Cerebellar nuclear complex (tissue), 1 donor: ENCODE data around the gene GFER.
A peak's percentile ranks its signal among the peaks of the same experiment; 100 is the strongest.
"Not testable (repeated sequence)": the region's sequence is repeated elsewhere in the genome, so short reads cannot be mapped to it uniquely, and the experiment has no call there.

Experiments
- DNase-seq, 2 experiments: peaks; one replicate each; lab custom pipeline; 2025; lab: John Stamatoyannopoulos, UW

The GFER gene

GRCh38 chr16:1983544-1984346, at the start of gene GFER:
Gene GFER (plus strand): TSS chr16:1984193. CDS start chr16:1984219, 26 bp downstream.
- DNase-seq, result peak in 1 of 2 experiments; percentile 34

DNA sequence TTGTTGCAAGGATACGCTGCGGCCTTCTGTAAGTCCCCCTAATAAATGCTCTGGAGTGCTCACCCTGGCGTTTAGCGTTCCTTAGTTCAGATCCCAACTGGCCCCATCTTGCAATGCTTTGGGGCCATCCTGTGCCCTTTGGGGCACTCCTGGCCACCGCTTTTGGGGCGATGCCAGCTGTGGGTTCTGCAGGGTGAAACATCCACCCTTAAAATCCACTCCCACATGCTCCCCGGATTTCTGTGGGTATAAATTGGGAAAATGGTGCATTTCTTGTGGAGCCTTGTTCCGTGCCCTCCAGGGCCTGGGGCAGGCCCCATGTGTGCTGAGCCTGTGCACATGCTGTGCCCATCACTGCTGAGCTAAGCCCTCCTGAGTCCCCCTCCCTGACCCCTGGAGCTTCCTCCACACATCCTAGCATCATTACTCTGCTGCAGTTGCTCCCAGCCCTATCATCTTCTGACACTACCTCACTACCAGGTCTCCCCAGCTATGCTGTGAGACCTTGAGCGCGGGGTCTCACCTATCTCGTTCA, 47.0 kb upstream of the GFER start:
- DNase-seq, result no peak

- DNase-seq, result no peak
These were observed 45.7 kb upstream of the GFER start for GRCh38 chr16:1938316-1938715.

GRCh38 chr16:1938910-1939309, 45.1 kb upstream of the GFER start:
- DNase-seq, result no peak

DNA sequence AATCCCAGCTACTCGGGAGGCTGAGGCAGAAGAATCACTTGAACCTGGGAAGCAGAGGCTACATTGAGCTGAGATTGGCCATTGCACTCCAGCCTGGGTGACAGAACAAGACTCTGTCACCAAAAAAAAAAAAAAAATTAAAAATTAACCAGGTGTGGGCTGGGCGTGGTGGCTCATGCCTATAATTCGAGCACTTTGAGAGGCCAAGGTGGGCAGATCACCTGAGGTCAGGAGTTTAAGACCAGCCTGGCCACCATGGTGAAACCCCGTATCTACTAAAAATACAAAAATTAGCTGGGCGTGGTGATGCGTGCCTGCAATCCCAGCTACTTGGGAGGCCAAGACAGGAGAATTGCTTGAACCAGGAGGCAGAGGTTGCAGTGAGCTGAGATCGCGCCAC, 44.2 kb upstream of the GFER start:
- not testable (repeated sequence) for DNase-seq

GRCh38 chr16:1940273-1941161, 43.5 kb upstream of the GFER start:
- no peak for DNase-seq

DNA sequence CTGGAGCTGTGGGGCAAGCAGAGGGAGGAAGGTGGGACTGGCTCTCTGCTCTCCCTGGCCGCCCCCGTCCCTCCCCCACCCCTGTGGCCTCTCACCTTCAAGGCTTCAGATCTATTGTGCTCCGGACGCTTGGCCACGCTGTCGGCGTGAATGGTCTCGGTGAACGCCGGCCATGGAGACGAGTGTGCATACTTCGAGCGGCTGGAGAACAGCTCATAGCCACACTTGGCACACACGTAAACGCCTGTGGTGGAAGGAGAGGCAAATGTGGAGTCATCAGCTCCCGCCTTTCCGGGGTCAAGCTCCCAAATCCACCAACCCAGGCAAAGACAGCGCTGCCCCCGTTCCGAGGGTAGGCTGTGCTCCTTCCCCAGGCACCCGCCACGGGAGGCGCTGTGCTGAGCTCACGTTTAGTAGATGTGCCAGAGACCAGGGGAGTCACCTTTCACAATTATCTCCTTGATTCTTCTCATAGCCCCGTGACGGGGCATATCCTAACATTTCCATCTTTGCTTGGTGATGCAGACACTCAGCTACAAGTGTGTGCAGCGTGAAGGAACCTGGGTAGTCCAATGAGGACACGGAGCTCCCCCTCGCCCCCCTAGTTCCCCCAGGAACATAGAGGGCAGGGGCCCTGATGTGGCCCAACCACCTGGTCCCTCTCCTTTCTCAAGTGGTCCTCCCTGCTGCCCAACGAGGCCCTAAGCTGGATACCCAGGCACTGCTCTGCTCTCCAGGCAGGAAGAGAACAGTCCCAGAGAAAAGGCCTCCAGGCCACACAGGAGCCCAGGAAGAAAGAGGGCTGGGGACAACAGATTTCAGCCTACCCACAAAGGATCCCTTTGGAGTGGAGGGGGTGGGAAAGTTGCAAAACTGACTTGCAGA, 42.6 kb upstream of the GFER start:
- no peak for DNase-seq

DNA sequence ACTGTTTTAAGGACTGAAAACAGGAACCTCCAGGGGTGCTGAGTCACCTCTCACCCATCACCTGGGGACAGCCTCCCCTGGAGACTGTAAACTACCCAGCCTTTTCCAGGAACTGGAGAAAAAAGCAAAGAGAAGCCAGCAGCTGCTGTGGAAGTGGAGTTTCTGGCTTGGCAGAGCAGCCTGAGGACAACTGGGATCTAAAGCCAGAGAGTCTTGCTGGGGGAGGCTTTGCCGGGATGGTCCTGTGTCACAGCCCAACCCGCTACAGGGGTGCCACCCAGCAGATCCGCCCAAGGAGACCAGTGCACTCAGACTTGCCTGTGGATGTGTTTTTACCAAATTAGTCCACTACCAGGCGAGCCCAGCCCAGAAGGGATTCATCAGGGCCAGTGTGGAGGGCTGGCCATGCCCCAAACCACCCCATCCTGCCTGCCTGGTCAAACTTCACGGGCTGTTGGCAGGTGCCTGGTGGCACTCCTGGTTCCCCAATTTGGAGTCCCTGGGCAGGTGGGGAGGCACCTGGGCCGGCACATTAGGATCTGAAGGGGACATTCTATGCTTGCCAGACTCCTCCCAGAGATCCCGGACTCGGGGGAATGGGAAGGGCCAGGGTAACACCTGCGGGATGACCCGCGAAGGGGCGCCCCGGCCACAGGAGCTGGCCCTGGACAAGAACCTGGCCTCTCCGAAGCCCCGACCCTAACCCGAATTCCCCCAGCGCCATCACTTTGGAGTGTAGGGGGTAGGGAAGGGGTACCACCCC, 41.8 kb upstream of the GFER start:
- DNase-seq, result no peak

GRCh38 chr16:1942810-1943726, 40.9 kb upstream of the GFER start, which contains the start of gene MSRB1:
Gene MSRB1 (minus strand): TSS chr16:1943199. CDS start chr16:1943156, 43 bp downstream.
- peak; percentile 74 to 92 for DNase-seq

GRCh38 chr16:1944612-1945199, 39.3 kb upstream of the GFER start:
- no peak for DNase-seq

- DNase-seq, result no peak
These were observed 38.2 kb upstream of the GFER start for GRCh38 chr16:1945559-1946391.

DNA sequence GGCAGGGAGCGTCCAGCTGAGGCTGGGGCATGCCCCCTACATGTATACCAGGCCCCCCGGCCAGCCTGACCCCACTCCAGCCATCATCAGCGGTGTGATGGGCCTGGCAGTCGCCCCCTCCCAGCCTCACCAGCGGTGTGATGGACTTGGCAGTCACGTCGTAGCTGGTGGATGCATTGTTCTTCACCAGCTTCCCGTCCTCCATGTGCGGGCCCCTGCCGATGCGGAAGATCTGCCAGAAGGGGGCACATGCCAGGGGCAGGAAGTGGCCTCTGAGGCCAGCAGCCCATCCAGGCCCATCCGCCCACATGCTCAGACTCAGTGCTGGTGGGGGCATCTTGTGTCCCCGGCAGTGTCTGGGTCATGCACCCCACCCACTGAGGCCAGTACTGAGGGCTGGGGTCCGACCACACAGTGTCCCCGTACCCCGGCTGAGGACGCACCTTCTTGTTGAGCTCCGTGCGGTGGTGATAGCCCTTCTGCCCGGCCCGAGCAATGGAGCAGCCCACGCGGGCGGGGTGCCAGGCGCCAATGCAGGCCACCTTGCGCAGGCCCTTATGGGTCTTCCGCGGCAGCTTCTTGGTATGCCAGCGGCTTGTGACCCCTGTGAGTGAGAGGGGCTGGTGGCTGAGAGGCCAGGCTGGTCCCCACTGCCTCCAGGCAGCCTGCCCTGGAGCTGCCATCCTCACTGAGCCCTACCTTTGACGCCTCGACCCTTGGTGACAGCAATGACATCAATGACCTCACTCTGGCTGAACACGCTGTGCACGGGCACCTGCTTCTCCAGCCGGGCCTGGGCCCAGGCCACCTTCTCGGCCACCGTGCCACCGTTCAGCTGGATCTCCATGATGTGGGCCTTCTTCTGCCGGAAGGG, 37.3 kb upstream of the GFER start:
- no peak for DNase-seq

- no peak for DNase-seq
These were observed 36.7 kb upstream of the GFER start for GRCh38 chr16:1947369-1947670.

- DNase-seq, result no peak
These were observed 34.5 kb upstream of the GFER start for GRCh38 chr16:1949507-1949906.

DNA sequence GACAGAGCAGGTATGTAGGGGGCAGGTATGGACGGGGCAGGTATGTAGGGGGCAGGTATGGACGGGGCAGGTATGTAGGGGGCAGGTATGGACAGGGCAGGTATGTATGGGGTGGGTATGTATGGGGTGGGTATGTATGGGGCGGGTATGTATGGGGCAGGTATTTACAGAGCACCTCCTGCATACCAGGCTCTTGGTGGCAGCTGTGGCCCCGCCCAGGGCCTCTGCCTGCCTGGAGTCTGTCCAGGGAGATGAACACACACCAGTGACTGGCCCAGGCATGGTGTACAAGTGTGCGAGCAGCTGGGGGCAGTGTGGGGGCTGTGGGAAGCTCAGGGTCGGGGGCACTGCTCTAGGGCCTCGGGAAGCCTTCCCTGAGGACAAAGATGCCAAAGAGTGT, 33.9 kb upstream of the GFER start:
- no peak for DNase-seq

GRCh38 chr16:1950559-1950958, 33.4 kb upstream of the GFER start:
- DNase-seq, result no peak

DNA sequence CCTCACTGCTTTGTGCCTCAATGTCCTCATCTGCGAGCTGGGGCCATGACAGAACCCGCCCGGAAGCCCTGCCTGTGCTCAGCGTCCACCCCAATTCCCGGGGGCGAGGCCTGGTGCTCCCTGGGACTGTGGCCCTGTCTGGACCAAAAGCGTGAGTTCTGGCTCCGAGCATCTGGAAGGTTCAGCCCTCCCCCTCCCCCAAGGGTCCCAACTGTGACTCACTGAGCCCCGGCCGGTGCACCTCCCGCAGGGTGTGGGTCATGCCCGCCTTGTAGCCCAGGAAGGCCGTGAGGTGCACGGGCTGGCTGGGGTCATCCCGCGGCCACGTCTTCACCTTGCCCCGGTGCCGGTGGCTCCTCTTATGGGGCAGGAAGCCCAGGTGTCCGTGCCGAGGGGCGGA, 30.3 kb upstream of the GFER start:
- DNase-seq, result no peak
